Upper lobe of left lung (tissue), 6 donors: ENCODE measurements around the gene MYBPC3. TPM values are rescaled to one million over a fixed set of nuclear protein-coding genes. Genes with fewer than 3 reads are reported as not detected.

Source experiments
- ATAC-seq, 2 donors: fragments of 200-7000 bp; cut with Tn5 transposase; one replicate each; pipeline ENCODE4 v1.9.1; 2022; ENCODE audit warnings: mild to moderate bottlenecking in 2 of 2, moderate library complexity in 2 of 2; ENCODE audit not compliant: low FRiP score in 2 of 2
- DNase-seq, 2 donors: peaks; one replicate each; pipeline ENCODE4 v3.0.0-alpha.2; 2019 to 2020
- H3K27ac ChIP-seq, 4 donors: fragments of 200-600 bp; sonication (generic); one replicate each; pipeline ENCODE4 v1.5.1; 2016 to 2019
- H3K27me3 ChIP-seq, 4 donors: fragments of 200-600 bp; sonication (generic); one replicate each; pipeline ENCODE4 v1.5.1; 2017 to 2019
- H3K36me3 ChIP-seq, 4 donors: fragments of 200-600 bp; sonication (generic); one replicate each; pipeline ENCODE4 v1.5.1; 2016 to 2019
- H3K4me1 ChIP-seq, 4 donors: fragments of 200-600 bp; sonication (generic); one replicate each; pipeline ENCODE4 v1.5.1; 2018 to 2019
- H3K4me3 ChIP-seq, 4 donors: fragments of 200-600 bp; sonication (generic); one replicate each; pipeline ENCODE4 v1.5.1; 2017 to 2019; ENCODE audit warnings: mild to moderate bottlenecking in 2 of 4, moderate library complexity in 1 of 4
- H3K9me3 ChIP-seq, 4 donors: fragments of 200-600 bp; sonication (generic); one replicate each; pipeline ENCODE4 v1.5.1; 2018 to 2019
- CTCF ChIP-seq, 6 experiments: fragments of 450-650 bp in 4 of 6; fragments of 200-600 bp in 2 of 6; sonication (generic) in 2 of 6; IDR thresholded peaks; one replicate each; pipeline ENCODE4 v1.5.1; 2016 to 2019; ENCODE audit warnings: antibody characterized with exemption in 6 of 6
- EP300 ChIP-seq, 4 donors: sonication (generic); formaldehyde crosslinking; IDR thresholded peaks; one replicate each; pipeline ENCODE4 v1.5.1; 2017; ENCODE audit warnings: antibody characterized with exemption in 4 of 4, control low read depth in 2 of 4
- POLR2A ChIP-seq, 4 donors: fragments of 450-650 bp; IDR thresholded peaks; one replicate each; pipeline ENCODE4 v1.5.1; 2016 to 2017; ENCODE audit warnings: antibody characterized with exemption in 4 of 4, mild to moderate bottlenecking in 2 of 4
- POLR2AphosphoS5 ChIP-seq, 2 donors: sonication (generic); formaldehyde crosslinking; IDR thresholded peaks; one replicate each; pipeline ENCODE4 v1.5.1; 2017; ENCODE audit warnings: antibody characterized with exemption in 2 of 2
- WGBS, 2 donors: methylation state at CpG; one replicate each; pipeline ENCODE4 v1.1.5; 2017 to 2018; 5-methylcytosine and 5-hydroxymethylcytosine counted together
- total RNA-seq, 6 donors: library from RNA; depleted of rRNA in 4 of 6; stranded (reverse); fragments of >200 nt in 4 of 6; gene quantifications; one replicate each; pipeline versions ENCODE4 v1.1.0 to v1.2.1, GENCODE V29; 2016 to 2021
- donor health status: DM: no; HTN: no; CAD: no; lungs with moderate emphysema.
- donor health status: DM: no; HTN: yes; CAD: no; lungs with severe emphysema.

The MYBPC3 gene
- total RNA-seq, 6 donors from 2014 or later = 0.61 to 1.8 (median 1.0) TPM; not detected in 1

GRCh38 chr11:47305734-47306483, 46.6 kb downstream of the MYBPC3 start:
- no peak for DNase-seq

GRCh38 chr11:47302853-47303252, 49.6 kb downstream of the MYBPC3 start:
- ATAC-seq (no peak), DNase-seq (no peak)
- WGBS, 2 donors = 98 to 100% methylated on average over 1 of the region's 1 CpG
- H3K36me3 ChIP-seq = peaks cover 17 to 100% (median 71%) of the 10 kb centered on the region in 4 donors
- H3K27me3 ChIP-seq = no peaks in the 10 kb centered on the region
- no peaks in the 10 kb centered on the region for H3K4me1 ChIP-seq
- no peak for TF ChIP-seq POLR2A (IDR thresholded peaks at IDR 0.05)
- TF ChIP-seq EP300 (IDR thresholded peaks at IDR 0.05) = no peak
- no peak for TF ChIP-seq CTCF (IDR thresholded peaks at IDR 0.05)
- TF ChIP-seq POLR2AphosphoS5 (IDR thresholded peaks at IDR 0.05) = no peak
- no peak overlapping the region for H3K27ac ChIP-seq
- H3K4me3 ChIP-seq = no peak overlapping the region
- peaks cover 0 to 20% (median 5%) of the 10 kb centered on the region in 4 donors for H3K9me3 ChIP-seq

More at GRCh38 chr11:47305734-47306483, 46.6 kb downstream of the MYBPC3 start:
- no peak overlapping the region for H3K4me3 ChIP-seq
- peaks cover 0 to 12% (median 0%) of the 10 kb centered on the region in 4 donors for H3K9me3 ChIP-seq
- no peaks in the 10 kb centered on the region for H3K27me3 ChIP-seq
- peak in 1 of 2 donors; percentile 37 for ATAC-seq
- H3K4me1 ChIP-seq = no peaks in the 10 kb centered on the region
- WGBS, 2 donors = 94 to 100% methylated on average over 1 to 3 of the region's 3 CpGs
- H3K36me3 ChIP-seq = peaks cover 35 to 100% (median 79%) of the 10 kb centered on the region in 4 donors
- TF ChIP-seq POLR2A (IDR thresholded peaks at IDR 0.05) (no peak), EP300 (IDR thresholded peaks at IDR 0.05) (no peak), POLR2AphosphoS5 (IDR thresholded peaks at IDR 0.05) (no peak), CTCF (IDR thresholded peaks at IDR 0.05) (no peak)
- H3K27ac ChIP-seq = no peak overlapping the region

- no peak for TF ChIP-seq CTCF (IDR thresholded peaks at IDR 0.05)
- TF ChIP-seq POLR2AphosphoS5 (IDR thresholded peaks at IDR 0.05) = no peak
- no peak for TF ChIP-seq EP300 (IDR thresholded peaks at IDR 0.05)
- no peak for TF ChIP-seq POLR2A (IDR thresholded peaks at IDR 0.05)
- ATAC-seq (no peak), DNase-seq (no peak)
- WGBS, 2 donors = 98 to 100% methylated on average over 3 of the region's 3 CpGs
- no peaks in the 10 kb centered on the region for H3K27me3 ChIP-seq
- H3K36me3 ChIP-seq = peaks cover 23 to 100% (median 77%) of the 10 kb centered on the region in 4 donors
- H3K9me3 ChIP-seq = peaks cover 0 to 20% (median 5%) of the 10 kb centered on the region in 4 donors
- no peaks in the 10 kb centered on the region for H3K4me1 ChIP-seq
- no peak overlapping the region for H3K4me3 ChIP-seq
- no peak overlapping the region for H3K27ac ChIP-seq
These were observed 53.4 kb downstream of the MYBPC3 start for GRCh38 chr11:47299078-47299477.

- 92 to 94% methylated on average over 4 of the region's 4 CpGs for WGBS, 2 donors
- no peaks in the 10 kb centered on the region for H3K27me3 ChIP-seq
- no peak for ATAC-seq
These were observed 56.5 kb downstream of the MYBPC3 start for GRCh38 chr11:47296045-47296444.

GRCh38 chr11:47295385-47295784, 57.1 kb downstream of the MYBPC3 start:
- 94% methylated on average over 5 of the region's 5 CpGs for WGBS, 2 donors
- H3K9me3 ChIP-seq = peaks cover 0 to 8% (median 5%) of the 10 kb centered on the region in 4 donors
- H3K4me1 ChIP-seq = no peaks in the 10 kb centered on the region
- H3K4me3 ChIP-seq = no peak overlapping the region
- DNase-seq (no peak), ATAC-seq (no peak)
- TF ChIP-seq EP300 (IDR thresholded peaks at IDR 0.05) (no peak), POLR2AphosphoS5 (IDR thresholded peaks at IDR 0.05) (no peak), POLR2A (IDR thresholded peaks at IDR 0.05) (no peak), CTCF (IDR thresholded peaks at IDR 0.05) (no peak)
- no peak overlapping the region for H3K27ac ChIP-seq
- H3K36me3 ChIP-seq = peaks cover 48 to 100% (median 90%) of the 10 kb centered on the region in 4 donors
- H3K27me3 ChIP-seq = no peaks in the 10 kb centered on the region

More at GRCh38 chr11:47296045-47296444, 56.5 kb downstream of the MYBPC3 start:
- peaks cover 0 to 8% (median 5%) of the 10 kb centered on the region in 4 donors for H3K9me3 ChIP-seq
- no peak overlapping the region for H3K4me3 ChIP-seq
- H3K4me1 ChIP-seq = no peaks in the 10 kb centered on the region
- TF ChIP-seq EP300 (IDR thresholded peaks at IDR 0.05) (no peak), POLR2A (IDR thresholded peaks at IDR 0.05) (no peak)
- H3K27ac ChIP-seq = no peak overlapping the region
- DNase-seq = no peak
- H3K36me3 ChIP-seq = peaks cover 42 to 100% (median 85%) of the 10 kb centered on the region in 4 donors
